Panc1 (cell line): Measurements from ENCODE around the gene NCBP2L. TPM values are rescaled to one million over a fixed set of nuclear protein-coding genes. Genes with fewer than 3 reads are reported as not detected.

ENCODE experiments used
- ATAC-seq: fragments of 200-7000 bp; cut with Tn5 transposase; 2 replicates; pipeline ENCODE4 v1.9.1; 2020; ENCODE audit warnings: mild to moderate bottlenecking, moderate library complexity
- BruUV-seq: library from RNA; stranded (reverse); fragments of 400-500 nt; replicated peaks from 2 replicates; lab custom pipeline; 2021; lab: Mats Ljungman, UMichigan
- CTCF ChIA-PET: fragments of 300-600 bp; sonication (Branson Sonifier 250); formaldehyde crosslinking; loops from one replicate; lab custom pipeline; 2022; ENCODE audit warnings: antibody characterized with exemption; lab: Charles Lee
- POLR2A ChIA-PET: fragments of 300-600 bp; sonication (Branson Sonifier 250); formaldehyde crosslinking; loops from one replicate; lab custom pipeline; 2022; ENCODE audit warnings: antibody characterized with exemption; lab: Charles Lee
- DNase-seq: peaks from one replicate; pipeline ENCODE4 v3.0.0-alpha.2; 2010; ENCODE audit warnings: low read depth, low spot score
- H3K27ac ChIP-seq: 2 replicates; pipeline ENCODE4 v1.5.1; 2011; ENCODE audit warnings: mild to moderate bottlenecking, low read length, inconsistent platforms
- H3K27me3 ChIP-seq: fragments of 200-500 bp; sonication (Bioruptor generic); 2 replicates; pipeline ENCODE4 v1.6.0; 2014; ENCODE audit warnings: low read length, inconsistent platforms; ENCODE audit not compliant: control insufficient read depth, insufficient read depth
- H3K36me3 ChIP-seq: fragments of 200-500 bp; sonication (Bioruptor generic); 2 replicates; pipeline ENCODE4 v1.5.1; 2014; ENCODE audit warnings: inconsistent platforms, mild to moderate bottlenecking, low read length, moderate library complexity; ENCODE audit not compliant: control insufficient read depth, insufficient read depth
- H3K4me1 ChIP-seq: 2 replicates; pipeline ENCODE4 v1.5.1; 2011; ENCODE audit warnings: inconsistent platforms, mild to moderate bottlenecking, low read length, moderate library complexity; ENCODE audit not compliant: control insufficient read depth, insufficient read depth
- H3K4me3 ChIP-seq, 2 experiments: 2 replicates each; pipeline ENCODE4 v1.5.1; 2011 to 2012; ENCODE audit warnings: low read depth in 2 of 2, low read length in 2 of 2, mild to moderate bottlenecking in 2 of 2, inconsistent platforms in 1 of 2, moderate library complexity in 1 of 2
- H3K9me3 ChIP-seq: fragments of 200-500 bp; sonication (Bioruptor generic); 2 replicates; pipeline ENCODE4 v1.5.1; 2014; ENCODE audit warnings: low read depth, mild to moderate bottlenecking, inconsistent platforms, low read length, moderate library complexity; ENCODE audit not compliant: control insufficient read depth, insufficient read depth
- CTCF ChIP-seq: fragments of 450-650 bp; IDR thresholded peaks from 2 replicates; pipeline ENCODE4 v1.5.1; 2017; ENCODE audit warnings: mild to moderate bottlenecking
- POLR2AphosphoS5 ChIP-seq: IDR thresholded peaks from 2 replicates; pipeline ENCODE4 v1.6.1; 2012; ENCODE audit warnings: mild to moderate bottlenecking, low read depth, low read length, moderate library complexity
- REST ChIP-seq, 2 experiments: IDR thresholded peaks; 2 replicates each; pipeline ENCODE4 v1.6.1; 2011 to 2012; ENCODE audit warnings: low read depth in 2 of 2, control low read depth in 1 of 2, low read length in 1 of 2, mild to moderate bottlenecking in 1 of 2, moderate library complexity in 1 of 2; ENCODE audit not compliant: insufficient read depth in 1 of 2
- SIN3A ChIP-seq: IDR thresholded peaks from 2 replicates; pipeline ENCODE4 v1.6.1; 2012; ENCODE audit warnings: low read depth, mild to moderate bottlenecking, low read length, moderate library complexity, borderline replicate concordance; ENCODE audit not compliant: insufficient read depth
- TCF7L2 ChIP-seq: IDR thresholded peaks from 2 replicates; pipeline ENCODE4 v1.6.1; 2011; ENCODE audit warnings: mild to moderate bottlenecking, low read depth, low read length, inconsistent platforms
- in situ Hi-C: cut with HindIII; loops from 2 replicates; pipeline ENCODE4 v1.10.0; 2016; ENCODE audit warnings: low sequenced_read_pairs, low pct_unique_long_range_greater_than_20kb
- intact Hi-C: fragments of 100-400 bp; cut with micrococcal nuclease; formaldehyde crosslinking; loops from one replicate; pipeline ENCODE4 v1.10.0; 2022; ENCODE audit not compliant: unreplicated experiment
- total RNA-seq: library from RNA; stranded (reverse); gene quantifications from one replicate; pipeline ENCODE4 v1.2.1, GENCODE V29; 2021; ENCODE audit not compliant: unreplicated experiment

The NCBP2L gene
- total RNA-seq, 1 experiment from 2014 or later = not detected

DNA sequence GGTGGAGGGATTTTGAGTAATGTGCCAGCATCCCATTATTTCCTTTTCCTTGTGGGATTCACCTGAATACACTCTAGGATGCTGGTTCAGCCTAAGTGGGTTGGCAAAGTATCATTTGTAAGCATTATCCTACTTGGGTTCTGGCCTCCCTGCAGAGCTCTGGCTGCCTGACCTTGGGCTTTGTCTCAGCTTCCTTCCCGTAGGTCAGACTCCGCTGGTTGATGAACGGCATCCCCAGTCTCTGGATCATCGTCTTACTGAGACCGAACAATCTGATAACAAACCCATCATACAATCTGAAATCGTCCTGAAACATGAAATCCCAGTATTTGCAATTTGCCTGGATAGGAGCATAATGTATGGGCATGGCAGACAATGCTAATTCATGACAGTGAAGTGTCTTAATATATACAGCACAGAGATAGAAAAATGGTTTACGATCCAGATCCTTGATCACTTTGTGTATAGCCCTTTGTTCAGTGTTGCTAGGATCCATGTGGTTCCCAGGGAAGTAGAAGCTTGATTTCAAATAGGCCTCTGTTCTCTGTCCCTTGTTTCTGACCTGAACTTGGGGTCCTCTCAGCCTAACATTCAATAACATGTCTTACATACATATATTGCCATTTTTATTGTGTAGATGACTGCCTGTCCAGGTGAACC lies 53.7 kb downstream of the NCBP2L start:
- intact Hi-C loops = no loop called here
- H3K9me3 ChIP-seq = no peaks in the 10 kb centered on the region
- H3K4me1 ChIP-seq = peaks cover 12% of the 10 kb centered on the region
- ATAC-seq = no peak
- no peak overlapping the region for H3K4me3 ChIP-seq
- no peak for DNase-seq
- no peaks in the 10 kb centered on the region for H3K27me3 ChIP-seq
- in situ Hi-C loops = no loop called here
- ChIA-PET POLR2A (no interaction called here), CTCF (interaction anchor here (0.5 kb wide), 1 partner anchor 165 kb away, joined by 4 read pairs; no protein-coding TSS in a partner anchor)
- no peaks in the 10 kb centered on the region for H3K36me3 ChIP-seq
- no TSS peak for BruUV-seq
- H3K27ac ChIP-seq = no peak overlapping the region
- no peak for TF ChIP-seq REST (IDR thresholded peaks at IDR 0.05; ENCODE audit: insufficient read depth in 1 of 2, low read depth in 2 of 2, low read length in 1 of 2)
- no peak for TF ChIP-seq TCF7L2
- no peak for TF ChIP-seq CTCF
- TF ChIP-seq POLR2AphosphoS5 = no peak
- no peak for TF ChIP-seq SIN3A

DNA sequence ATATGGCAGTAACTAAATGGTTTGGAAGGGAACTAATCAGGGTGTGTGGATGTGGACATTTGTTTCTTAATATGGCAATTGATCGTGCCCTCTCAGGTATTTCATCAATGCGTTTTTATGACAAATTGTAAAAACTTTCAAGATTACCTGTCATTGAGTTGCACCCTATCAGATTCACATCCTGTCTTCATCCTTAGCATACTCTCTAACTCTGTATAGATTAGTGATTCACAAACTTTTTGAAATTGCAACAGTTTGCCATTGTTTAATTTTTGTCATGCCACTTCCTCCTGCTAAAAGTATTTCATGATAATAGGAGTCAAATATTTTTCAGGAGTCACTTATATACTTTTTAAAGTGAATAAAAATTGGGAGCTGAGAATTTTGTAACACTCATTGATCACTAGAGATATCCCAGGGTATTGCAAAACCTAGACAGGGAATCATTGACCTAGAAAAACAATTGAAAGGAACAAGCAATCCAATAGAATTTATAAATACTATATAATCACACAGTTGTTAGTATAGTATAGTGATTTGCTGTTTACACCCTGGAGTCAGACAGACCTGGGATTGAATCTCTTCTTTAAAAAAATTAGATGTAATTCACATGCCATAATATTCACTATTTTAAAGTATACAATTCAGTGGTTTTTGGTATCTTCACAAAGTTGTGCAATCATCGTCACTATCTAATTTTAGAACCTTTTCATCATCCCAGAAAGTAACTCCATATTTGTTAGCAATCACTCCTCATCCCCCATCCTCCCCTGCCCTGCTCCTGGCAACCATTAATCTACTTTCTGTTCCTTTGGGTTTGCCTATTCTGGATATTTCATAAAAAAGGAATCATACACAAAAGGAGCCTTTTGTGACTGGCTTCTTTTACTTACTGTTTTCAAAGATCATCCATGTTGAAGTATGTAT lies 57.0 kb downstream of the NCBP2L start:
- POLR2A ChIA-PET = no interaction called here
- in situ Hi-C loops = no loop called here
- Histone ChIP-seq H3K27ac (no peak overlapping the region), H3K9me3 (no peaks in the 10 kb centered on the region), H3K4me3 (no peak overlapping the region), H3K36me3 (no peaks in the 10 kb centered on the region), H3K27me3 (no peaks in the 10 kb centered on the region), H3K4me1 (peaks cover 3% of the 10 kb centered on the region; the same call in 1 of the 2 replicates)
- no peak for ATAC-seq
- no peak for DNase-seq
- no TSS peak for BruUV-seq
- intact Hi-C loops = no loop called here
- no peak for TF ChIP-seq SIN3A
- TF ChIP-seq TCF7L2 = no peak
- no peak for TF ChIP-seq REST (IDR thresholded peaks at IDR 0.05; ENCODE audit: insufficient read depth in 1 of 2, low read depth in 2 of 2, low read length in 1 of 2)
- no peak for TF ChIP-seq CTCF
- CTCF ChIA-PET = no interaction called here
